ENCODE results near the gene UBE2D2.
"Not testable (repeated sequence)": the region's sequence is repeated elsewhere in the genome, so short reads cannot be mapped to it uniquely, and the experiment has no call there.

UBE2D2 gene

DNA sequence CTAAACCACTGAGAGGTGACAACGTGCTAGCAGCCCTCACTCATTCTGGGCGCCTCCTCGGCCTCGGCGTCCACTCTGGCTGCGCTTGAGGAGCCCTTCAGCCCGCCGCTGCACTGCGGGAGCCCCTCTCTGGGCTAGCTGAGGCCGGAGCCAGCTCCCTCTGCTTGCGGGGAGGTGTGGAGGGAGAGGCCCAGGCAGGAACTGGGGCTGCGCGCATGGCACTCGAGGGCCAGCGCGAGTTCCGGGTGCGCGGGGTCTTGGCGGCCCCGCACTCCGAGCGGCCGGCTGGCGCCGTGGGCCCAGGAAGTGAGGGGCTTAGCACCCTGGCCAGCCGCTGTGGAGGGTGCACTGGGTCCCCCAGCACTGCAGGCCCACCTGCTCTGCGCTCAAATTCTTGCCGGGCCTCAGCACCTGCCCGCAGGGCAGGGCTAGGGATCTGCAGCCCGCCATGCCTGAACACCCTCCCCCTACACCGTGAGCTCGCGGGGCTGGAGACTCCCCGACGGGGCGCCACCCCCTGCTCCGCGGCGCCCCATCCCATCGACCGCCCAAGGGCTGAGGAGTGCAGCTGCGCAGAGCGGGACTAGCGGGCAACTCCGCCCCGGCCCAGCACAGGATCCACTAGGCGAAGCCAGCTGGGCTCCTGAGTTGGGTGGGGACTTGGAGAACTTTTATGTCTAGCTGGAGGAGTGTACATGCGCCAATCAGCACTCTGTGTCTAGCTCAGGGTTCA is 11.8 kb upstream of the UBE2D2 start:
- no peak for DNase-seq (ENCODE audit: low spot score)

DNA sequence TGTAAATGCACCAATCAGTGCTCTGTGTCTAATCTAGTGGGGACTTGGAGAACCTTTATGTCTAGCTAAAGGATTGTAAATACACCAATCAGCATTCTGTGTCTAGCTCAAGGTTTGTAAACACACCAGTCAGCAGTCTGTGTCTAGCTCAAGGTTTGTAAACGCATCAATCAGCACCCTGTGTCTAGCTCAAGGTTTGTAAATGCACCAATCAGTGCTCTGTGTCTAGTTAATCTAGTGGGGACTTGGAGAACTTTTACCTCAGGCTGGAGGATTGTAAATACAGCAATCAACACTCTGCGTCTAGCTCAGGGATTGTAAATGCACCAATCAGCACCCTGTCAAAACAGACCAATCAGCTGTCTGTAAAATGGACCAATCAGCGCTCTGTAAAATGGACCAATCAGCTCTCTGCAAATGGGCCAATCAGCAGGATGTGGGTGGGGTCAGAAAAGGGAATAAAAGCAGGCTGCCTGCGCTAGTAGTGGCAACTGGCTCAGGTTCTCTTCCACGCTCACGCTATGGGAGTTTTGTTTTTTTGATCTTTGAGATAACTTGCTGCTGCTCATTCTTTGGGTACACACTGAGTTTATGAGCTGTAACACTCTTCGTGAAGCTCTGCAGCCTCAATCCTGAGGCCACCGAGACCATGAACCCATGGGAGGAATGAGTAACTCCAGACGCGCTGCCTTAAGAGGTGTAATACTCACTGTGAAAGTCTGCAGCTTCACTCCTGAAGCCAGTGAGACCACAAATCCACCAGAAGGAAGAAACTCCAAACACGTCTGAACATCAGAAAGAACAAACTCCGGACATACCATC is 10.9 kb upstream of the UBE2D2 start:
- not testable (repeated sequence) for DNase-seq (ENCODE audit: low spot score)

DNA sequence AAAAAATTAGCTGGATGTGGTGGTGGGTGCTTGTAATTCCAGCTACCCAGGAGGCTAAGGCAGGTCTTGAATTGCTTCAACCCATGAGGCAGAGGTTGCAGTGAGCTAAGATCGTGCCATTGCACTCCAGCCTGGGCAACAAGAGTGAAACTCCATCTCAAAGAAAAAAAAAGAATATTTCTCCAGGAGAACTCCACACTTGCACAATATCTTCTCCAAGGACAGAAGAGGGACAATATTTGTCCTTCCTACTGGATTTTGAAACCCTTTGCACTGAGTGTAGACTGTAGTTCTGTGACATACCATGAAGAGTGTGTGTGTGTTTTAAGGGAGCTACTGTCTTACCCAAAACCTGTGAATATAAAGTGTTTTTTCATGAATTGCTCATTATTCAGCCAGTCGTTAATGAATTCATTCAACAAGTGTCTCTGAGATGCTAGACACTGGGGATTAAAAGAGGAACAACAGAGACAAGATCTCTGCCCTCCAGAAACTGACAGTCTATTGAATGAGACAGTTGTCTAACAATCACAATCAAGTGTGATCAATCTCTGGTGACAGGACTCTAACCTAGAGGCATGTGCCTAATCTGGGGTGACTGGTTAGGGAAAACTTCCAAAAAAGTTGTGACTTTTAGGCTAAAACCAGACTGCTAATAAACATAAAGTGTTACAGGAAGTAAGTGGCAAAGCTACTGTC is 9.8 kb upstream of the UBE2D2 start:
- DNase-seq (ENCODE audit: low spot score) = no peak

GRCh38 chr5:139552893-139553575 is 8.1 kb upstream of the UBE2D2 start:
- no peak for DNase-seq (ENCODE audit: low spot score)

DNA sequence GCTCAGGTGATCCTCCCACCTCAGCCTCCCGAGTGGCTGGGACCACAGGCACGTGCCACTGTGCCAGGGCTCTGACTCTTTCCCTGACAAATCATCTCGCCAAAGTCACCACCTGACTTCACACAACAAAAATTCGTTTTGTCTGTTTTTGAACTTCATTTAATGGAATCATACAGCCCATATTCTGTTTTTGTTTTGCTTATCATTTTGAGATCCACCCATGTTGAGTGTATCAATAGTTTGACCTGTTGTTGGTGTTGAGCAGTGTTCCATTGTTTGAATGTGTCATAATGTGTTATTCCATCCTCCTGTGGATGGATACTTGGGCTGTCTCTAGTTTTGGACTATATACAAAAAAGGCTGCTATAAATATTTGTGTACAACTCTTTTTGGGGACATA is 6.9 kb upstream of the UBE2D2 start:
- DNase-seq (ENCODE audit: low spot score) = no peak

- DNase-seq (ENCODE audit: low spot score) = no peak
These were observed 3.3 kb upstream of the UBE2D2 start for GRCh38 chr5:139557811-139558210.

GRCh38 chr5:139561655-139562451 is 714 bp downstream of the UBE2D2 start:
- peak; percentile 13 for DNase-seq (ENCODE audit: low spot score)

DNA sequence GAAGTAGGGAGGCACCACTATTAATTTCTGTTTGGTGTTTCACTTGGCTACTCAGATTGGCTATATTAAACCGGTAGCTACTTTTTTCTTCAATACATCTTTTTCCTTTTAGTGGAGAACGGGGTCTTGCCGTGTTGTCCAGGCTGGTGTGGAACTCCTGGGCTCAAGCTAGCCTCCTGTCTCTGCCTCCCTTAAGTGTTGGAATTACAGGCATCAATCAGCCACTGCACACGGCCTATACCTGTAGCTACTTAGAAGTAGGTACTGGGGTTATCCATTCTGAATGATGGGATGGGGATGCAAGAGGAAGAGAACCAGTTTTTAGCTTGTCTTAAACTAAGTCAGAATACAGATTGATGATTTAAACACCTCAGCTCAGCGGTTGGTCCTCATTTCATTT is 1.7 kb downstream of the UBE2D2 start:
- no peak for DNase-seq (ENCODE audit: low spot score)

DNA sequence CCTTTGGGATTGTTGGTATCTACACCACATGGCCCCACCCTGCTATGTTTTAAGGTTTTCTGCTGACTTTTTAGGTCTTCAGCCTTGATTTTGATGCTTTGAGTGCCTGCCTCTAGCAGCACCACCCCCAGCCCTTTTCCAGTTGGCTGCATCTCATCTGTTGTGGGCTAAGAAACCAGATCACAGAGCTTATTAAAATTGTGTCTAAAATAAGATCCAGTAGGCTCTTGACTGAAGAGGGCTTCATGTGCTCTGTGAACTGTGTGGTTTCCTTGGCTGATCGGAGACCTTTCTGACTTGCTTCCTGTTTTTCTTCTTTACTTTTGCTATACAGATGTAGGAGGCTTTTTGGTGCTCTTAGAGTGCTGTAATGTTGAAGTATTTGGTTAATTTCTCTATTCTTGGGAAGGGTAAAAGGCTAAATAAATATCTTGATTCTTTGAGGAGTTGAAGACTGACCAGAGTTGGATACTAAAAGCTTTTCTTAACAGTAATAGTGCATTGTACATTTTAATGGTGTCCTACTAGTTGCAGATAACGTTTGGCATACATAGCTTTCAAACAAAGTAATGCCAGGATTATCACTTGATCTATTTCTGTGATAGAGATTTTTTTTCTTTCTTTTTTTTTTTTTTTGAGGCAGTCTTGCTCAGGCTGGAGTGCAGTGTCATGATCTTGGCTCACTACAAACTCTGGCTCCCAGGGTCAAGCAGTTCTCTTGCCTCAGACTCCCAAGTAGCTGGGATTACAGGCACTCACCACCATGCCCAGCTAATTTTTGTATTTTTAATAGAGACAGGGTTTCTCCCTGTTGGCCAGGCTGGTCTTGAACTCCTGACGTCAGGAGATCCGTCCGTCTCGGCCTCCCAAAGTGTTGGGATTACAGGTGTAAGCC is 4.5 kb downstream of the UBE2D2 start:
- DNase-seq (ENCODE audit: low spot score) = no peak

- DNase-seq (ENCODE audit: low spot score) = no peak
These were observed 5.5 kb downstream of the UBE2D2 start for GRCh38 chr5:139566611-139567010.

- no peak for DNase-seq (ENCODE audit: low spot score)
These were observed 8.3 kb downstream of the UBE2D2 start for GRCh38 chr5:139569270-139569955.

- DNase-seq (ENCODE audit: low spot score) = no peak
These were observed 10.4 kb downstream of the UBE2D2 start for GRCh38 chr5:139571543-139571942.

- no peak for DNase-seq (ENCODE audit: low spot score)
These were observed 10.8 kb downstream of the UBE2D2 start for GRCh38 chr5:139571966-139572365.

DNA sequence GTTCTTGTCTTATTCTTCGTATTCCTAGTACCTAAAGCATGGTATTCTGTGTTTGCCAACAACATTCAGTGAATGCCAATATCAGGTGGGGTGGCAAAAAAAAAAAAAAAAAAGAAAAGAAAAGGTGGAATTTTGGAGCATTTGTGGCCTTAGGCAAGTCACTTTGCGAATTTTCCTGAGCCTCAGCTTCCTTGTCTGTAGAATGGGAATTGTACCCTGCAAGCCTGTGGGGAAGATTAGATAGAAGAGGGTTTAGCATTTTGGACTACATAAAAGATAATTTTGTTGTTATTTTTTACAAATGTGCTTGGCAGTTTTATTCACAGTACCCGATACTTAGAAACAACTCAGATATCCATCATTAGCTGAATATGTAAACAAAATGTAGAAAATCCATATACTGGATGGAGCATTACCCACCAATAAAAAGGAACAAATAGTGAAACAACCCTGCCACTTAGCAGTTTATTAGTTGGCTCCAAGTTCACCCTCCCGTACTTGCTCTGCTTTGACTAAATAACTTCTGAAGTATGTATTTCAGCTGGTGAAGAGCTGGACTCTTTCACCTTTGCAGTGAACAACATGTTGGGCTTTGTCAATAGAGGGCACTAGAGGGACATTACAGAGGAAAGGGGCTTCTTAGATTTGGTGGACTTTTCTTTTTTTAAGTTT is 13.6 kb downstream of the UBE2D2 start:
- DNase-seq (ENCODE audit: low spot score) = peak; percentile 31

- DNase-seq (ENCODE audit: low spot score) = no peak
These were observed 14.1 kb downstream of the UBE2D2 start for GRCh38 chr5:139575313-139575646.

- no peak for DNase-seq (ENCODE audit: low spot score)
These were observed 14.6 kb downstream of the UBE2D2 start for GRCh38 chr5:139575751-139576150.

DNA sequence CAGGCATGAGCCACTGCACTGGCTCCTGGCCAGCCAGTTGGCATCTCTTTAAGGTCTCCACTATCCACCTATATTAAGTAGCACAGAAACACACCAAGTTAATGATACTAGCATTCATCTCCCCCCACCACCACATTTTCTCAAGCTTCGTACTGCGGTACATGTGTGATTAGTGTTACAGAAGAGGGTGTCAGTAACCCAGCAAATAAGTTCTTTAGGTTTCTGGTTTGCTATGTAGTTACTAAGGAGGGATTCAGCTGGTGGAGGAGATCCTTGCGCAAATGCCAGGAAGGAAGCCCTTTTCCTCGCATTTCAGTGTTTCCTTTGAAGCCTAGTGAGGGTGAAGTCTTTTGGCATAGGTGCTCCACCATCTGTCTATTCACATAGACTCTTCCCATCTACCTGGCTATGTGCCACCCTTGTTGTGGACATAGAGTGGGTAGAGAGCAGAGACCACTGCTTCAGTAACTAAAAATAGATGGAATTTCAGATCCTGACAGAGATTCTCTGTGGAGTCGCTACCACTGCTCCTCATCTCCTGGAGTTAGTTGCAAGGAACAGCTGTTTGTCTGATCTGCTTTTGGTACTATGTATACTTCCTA is 16.7 kb downstream of the UBE2D2 start:
- no peak for DNase-seq (ENCODE audit: low spot score)

DNA sequence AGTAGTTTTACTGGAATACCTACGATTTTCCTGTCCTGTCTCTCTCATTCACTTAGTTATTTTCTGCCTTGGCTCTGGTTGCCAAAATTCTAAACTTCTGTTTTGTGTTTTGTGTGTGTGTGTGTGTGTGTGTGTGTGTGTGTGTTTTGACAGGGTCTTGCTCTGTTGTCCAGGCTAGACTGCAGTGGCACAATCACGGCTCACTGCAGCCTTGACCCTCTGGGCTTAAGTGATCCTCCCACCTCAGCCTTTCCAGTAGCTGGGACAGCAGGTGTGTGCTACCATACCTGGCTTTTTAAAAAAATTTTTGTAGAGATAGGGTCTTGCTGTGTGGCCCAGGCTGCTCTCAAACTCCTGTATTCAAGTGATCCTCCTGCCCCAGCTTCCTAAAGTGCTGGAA is 17.2 kb downstream of the UBE2D2 start:
- DNase-seq (ENCODE audit: low spot score) = no peak

GRCh38 chr5:139582181-139582580 is 21.0 kb downstream of the UBE2D2 start:
- DNase-seq (ENCODE audit: low spot score) = not testable (repeated sequence)
